ENCODE data around the gene RELCH.

RELCH gene

GRCh38 chr18:62236252-62236651 is 49.2 kb downstream of the RELCH start:
- Histone ChIP-seq H3K4me1 (ENCODE audit: control insufficient read depth, insufficient read depth, low read length) (no peaks in the 10 kb centered on the region), H3K4me3 (ENCODE audit: low read depth, low read length) (no peak overlapping the region), H3K27me3 (ENCODE audit: control insufficient read depth, insufficient read depth, low read length) (no peaks in the 10 kb centered on the region), H3K9me3 (ENCODE audit: control insufficient read depth, insufficient read depth, low read length) (no peaks in the 10 kb centered on the region), H3K36me3 (ENCODE audit: control insufficient read depth, insufficient read depth, low read length) (no peaks in the 10 kb centered on the region), H3K9ac (ENCODE audit: low read depth, low read length) (no peak overlapping the region)

- Histone ChIP-seq H3K27me3 (ENCODE audit: control insufficient read depth, insufficient read depth, low read length) (no peaks in the 10 kb centered on the region), H3K36me3 (ENCODE audit: control insufficient read depth, insufficient read depth, low read length) (no peaks in the 10 kb centered on the region), H3K9ac (ENCODE audit: low read depth, low read length) (no peak overlapping the region), H3K4me3 (ENCODE audit: low read depth, low read length) (no peak overlapping the region), H3K4me1 (ENCODE audit: control insufficient read depth, insufficient read depth, low read length) (no peaks in the 10 kb centered on the region), H3K9me3 (ENCODE audit: control insufficient read depth, insufficient read depth, low read length) (no peaks in the 10 kb centered on the region)
These were observed 52.4 kb downstream of the RELCH start for GRCh38 chr18:62239475-62239874.

- H3K9ac ChIP-seq (ENCODE audit: low read depth, low read length) = no peak overlapping the region
- no peaks in the 10 kb centered on the region for H3K4me1 ChIP-seq (ENCODE audit: control insufficient read depth, insufficient read depth, low read length)
- H3K27me3 ChIP-seq (ENCODE audit: control insufficient read depth, insufficient read depth, low read length) = no peaks in the 10 kb centered on the region
- no peak overlapping the region for H3K4me3 ChIP-seq (ENCODE audit: low read depth, low read length)
- no peaks in the 10 kb centered on the region for H3K9me3 ChIP-seq (ENCODE audit: control insufficient read depth, insufficient read depth, low read length)
- no peaks in the 10 kb centered on the region for H3K36me3 ChIP-seq (ENCODE audit: control insufficient read depth, insufficient read depth, low read length)
These were observed 55.9 kb downstream of the RELCH start for GRCh38 chr18:62242955-62243354.

- H3K4me3 ChIP-seq (ENCODE audit: low read depth, low read length) = no peak overlapping the region
- H3K4me1 ChIP-seq (ENCODE audit: control insufficient read depth, insufficient read depth, low read length) = no peaks in the 10 kb centered on the region
- no peaks in the 10 kb centered on the region for H3K27me3 ChIP-seq (ENCODE audit: control insufficient read depth, insufficient read depth, low read length)
- no peaks in the 10 kb centered on the region for H3K9me3 ChIP-seq (ENCODE audit: control insufficient read depth, insufficient read depth, low read length)
- H3K36me3 ChIP-seq (ENCODE audit: control insufficient read depth, insufficient read depth, low read length) = no peaks in the 10 kb centered on the region
- no peak overlapping the region for H3K9ac ChIP-seq (ENCODE audit: low read depth, low read length)
These were observed 58.1 kb downstream of the RELCH start for GRCh38 chr18:62245177-62245576.

- no peak overlapping the region for H3K4me3 ChIP-seq (ENCODE audit: low read depth, low read length)
- no peak overlapping the region for H3K9ac ChIP-seq (ENCODE audit: low read depth, low read length)
- no peaks in the 10 kb centered on the region for H3K27me3 ChIP-seq (ENCODE audit: control insufficient read depth, insufficient read depth, low read length)
- no peaks in the 10 kb centered on the region for H3K9me3 ChIP-seq (ENCODE audit: control insufficient read depth, insufficient read depth, low read length)
- no peaks in the 10 kb centered on the region for H3K4me1 ChIP-seq (ENCODE audit: control insufficient read depth, insufficient read depth, low read length)
- no peaks in the 10 kb centered on the region for H3K36me3 ChIP-seq (ENCODE audit: control insufficient read depth, insufficient read depth, low read length)
These were observed 58.6 kb downstream of the RELCH start for GRCh38 chr18:62245699-62246098.

GRCh38 chr18:62248313-62248712 is 61.3 kb downstream of the RELCH start:
- H3K27me3 ChIP-seq (ENCODE audit: control insufficient read depth, insufficient read depth, low read length) = no peaks in the 10 kb centered on the region
- no peaks in the 10 kb centered on the region for H3K36me3 ChIP-seq (ENCODE audit: control insufficient read depth, insufficient read depth, low read length)
- no peaks in the 10 kb centered on the region for H3K9me3 ChIP-seq (ENCODE audit: control insufficient read depth, insufficient read depth, low read length)
- no peaks in the 10 kb centered on the region for H3K4me1 ChIP-seq (ENCODE audit: control insufficient read depth, insufficient read depth, low read length)
- H3K4me3 ChIP-seq (ENCODE audit: low read depth, low read length) = no peak overlapping the region
- H3K9ac ChIP-seq (ENCODE audit: low read depth, low read length) = no peak overlapping the region

GRCh38 chr18:62249478-62250097 is 62.5 kb downstream of the RELCH start:
- no peaks in the 10 kb centered on the region for H3K9me3 ChIP-seq (ENCODE audit: control insufficient read depth, insufficient read depth, low read length)
- no peak overlapping the region for H3K9ac ChIP-seq (ENCODE audit: low read depth, low read length)
- H3K4me1 ChIP-seq (ENCODE audit: control insufficient read depth, insufficient read depth, low read length) = no peaks in the 10 kb centered on the region
- H3K36me3 ChIP-seq (ENCODE audit: control insufficient read depth, insufficient read depth, low read length) = no peaks in the 10 kb centered on the region
- no peaks in the 10 kb centered on the region for H3K27me3 ChIP-seq (ENCODE audit: control insufficient read depth, insufficient read depth, low read length)
- no peak overlapping the region for H3K4me3 ChIP-seq (ENCODE audit: low read depth, low read length)

GRCh38 chr18:62250475-62250874 is 63.4 kb downstream of the RELCH start:
- Histone ChIP-seq H3K9ac (ENCODE audit: low read depth, low read length) (no peak overlapping the region), H3K27me3 (ENCODE audit: control insufficient read depth, insufficient read depth, low read length) (no peaks in the 10 kb centered on the region), H3K4me1 (ENCODE audit: control insufficient read depth, insufficient read depth, low read length) (no peaks in the 10 kb centered on the region), H3K4me3 (ENCODE audit: low read depth, low read length) (no peak overlapping the region), H3K9me3 (ENCODE audit: control insufficient read depth, insufficient read depth, low read length) (no peaks in the 10 kb centered on the region), H3K36me3 (ENCODE audit: control insufficient read depth, insufficient read depth, low read length) (no peaks in the 10 kb centered on the region)

- Histone ChIP-seq H3K4me3 (ENCODE audit: low read depth, low read length) (no peak overlapping the region), H3K4me1 (ENCODE audit: control insufficient read depth, insufficient read depth, low read length) (no peaks in the 10 kb centered on the region), H3K9ac (ENCODE audit: low read depth, low read length) (no peak overlapping the region), H3K9me3 (ENCODE audit: control insufficient read depth, insufficient read depth, low read length) (no peaks in the 10 kb centered on the region), H3K27me3 (ENCODE audit: control insufficient read depth, insufficient read depth, low read length) (no peaks in the 10 kb centered on the region), H3K36me3 (ENCODE audit: control insufficient read depth, insufficient read depth, low read length) (no peaks in the 10 kb centered on the region)
These were observed 71.0 kb downstream of the RELCH start for GRCh38 chr18:62258093-62258492.

- Histone ChIP-seq H3K4me1 (ENCODE audit: control insufficient read depth, insufficient read depth, low read length) (no peaks in the 10 kb centered on the region), H3K27me3 (ENCODE audit: control insufficient read depth, insufficient read depth, low read length) (no peaks in the 10 kb centered on the region), H3K9me3 (ENCODE audit: control insufficient read depth, insufficient read depth, low read length) (no peaks in the 10 kb centered on the region), H3K9ac (ENCODE audit: low read depth, low read length) (no peak overlapping the region), H3K4me3 (ENCODE audit: low read depth, low read length) (no peak overlapping the region), H3K36me3 (ENCODE audit: control insufficient read depth, insufficient read depth, low read length) (no peaks in the 10 kb centered on the region)
These were observed 71.6 kb downstream of the RELCH start for GRCh38 chr18:62258616-62259015.

- Histone ChIP-seq H3K4me1 (ENCODE audit: control insufficient read depth, insufficient read depth, low read length) (no peaks in the 10 kb centered on the region), H3K27me3 (ENCODE audit: control insufficient read depth, insufficient read depth, low read length) (no peaks in the 10 kb centered on the region), H3K9ac (ENCODE audit: low read depth, low read length) (no peak overlapping the region), H3K36me3 (ENCODE audit: control insufficient read depth, insufficient read depth, low read length) (no peaks in the 10 kb centered on the region), H3K4me3 (ENCODE audit: low read depth, low read length) (no peak overlapping the region), H3K9me3 (ENCODE audit: control insufficient read depth, insufficient read depth, low read length) (no peaks in the 10 kb centered on the region)
These were observed 75.0 kb downstream of the RELCH start for GRCh38 chr18:62262061-62262460.

- Histone ChIP-seq H3K9me3 (ENCODE audit: control insufficient read depth, insufficient read depth, low read length) (no peaks in the 10 kb centered on the region), H3K4me3 (ENCODE audit: low read depth, low read length) (no peak overlapping the region), H3K27me3 (ENCODE audit: control insufficient read depth, insufficient read depth, low read length) (no peaks in the 10 kb centered on the region), H3K4me1 (ENCODE audit: control insufficient read depth, insufficient read depth, low read length) (no peaks in the 10 kb centered on the region), H3K9ac (ENCODE audit: low read depth, low read length) (no peak overlapping the region), H3K36me3 (ENCODE audit: control insufficient read depth, insufficient read depth, low read length) (peaks cover 3% of the 10 kb centered on the region)
These were observed 77.9 kb downstream of the RELCH start for GRCh38 chr18:62264984-62265383.
